T-helper 17 cell (primary cell): Measurements from ENCODE around the gene SYPL2. TPM values are rescaled to one million over a fixed set of nuclear protein-coding genes. Genes with fewer than 3 reads are reported as not detected.
A peak's percentile ranks its signal among the peaks of the same experiment; 100 is the strongest.

Experiments
- ATAC-seq: fragments of 150-1000 bp; cut with Tn5 transposase; 2 replicates; pipeline ENCODE4 v1.10.0; 2021; ENCODE audit warnings: mild to moderate bottlenecking, moderate library complexity
- DNase-seq, 3 donors: peaks; one replicate each; pipeline versions ENCODE4 v3.0.0 to v3.0.0-alpha.2; 2020 to 2021
- H3K9me3 ChIP-seq: one replicate; pipeline ENCODE4 v1.7.0; 2013; ENCODE audit warnings: low read length, mild to moderate bottlenecking; ENCODE audit not compliant: control insufficient read depth, poor library complexity, severe bottlenecking
- H3K27ac Mint-ChIP-seq: one replicate; pipeline ENCODE4 v1.8.0; 2022; ENCODE audit warnings: mild to moderate bottlenecking, moderate library complexity, mixed read lengths
- H3K27me3 Mint-ChIP-seq: one replicate; pipeline ENCODE4 v1.8.0; 2022; ENCODE audit warnings: mixed read lengths
- H3K36me3 Mint-ChIP-seq: one replicate; pipeline ENCODE4 v1.8.0; 2022; ENCODE audit warnings: low read depth, mixed read lengths
- H3K4me1 Mint-ChIP-seq: one replicate; pipeline ENCODE4 v1.8.0; 2022; ENCODE audit warnings: mild to moderate bottlenecking, mixed read lengths
- H3K4me3 Mint-ChIP-seq: one replicate; pipeline ENCODE4 v1.8.0; 2022; ENCODE audit warnings: mild to moderate bottlenecking, moderate library complexity, mixed read lengths
- total RNA-seq, 4 donors: library from RNA in 2 of 4; stranded (reverse) in 2 of 4; gene quantifications; one replicate each; pipeline ENCODE4 v1.2.3 and lab custom pipeline; 2022 to 2026

The SYPL2 gene
- total RNA-seq, 2 donors from 2014 or later: not detected

GRCh38 chr1:109488696-109489095 lies 22.4 kb downstream of the SYPL2 start:
- H3K36me3 Mint-ChIP-seq: peaks cover 3% of the 10 kb centered on the region
- peak overlapping the region; percentile 59 for H3K27ac Mint-ChIP-seq
- H3K4me3 Mint-ChIP-seq: no peak overlapping the region
- no peak for ATAC-seq
- no peaks in the 10 kb centered on the region for H3K27me3 Mint-ChIP-seq
- no peaks in the 10 kb centered on the region for H3K9me3 ChIP-seq
- peaks cover 19% of the 10 kb centered on the region for H3K4me1 Mint-ChIP-seq
- DNase-seq: no peak

- H3K4me3 Mint-ChIP-seq: no peak overlapping the region
- peak; percentile 32 for ATAC-seq
- no peaks in the 10 kb centered on the region for H3K9me3 ChIP-seq
- peaks cover 17% of the 10 kb centered on the region for H3K4me1 Mint-ChIP-seq
- H3K36me3 Mint-ChIP-seq: peaks cover 3% of the 10 kb centered on the region
- DNase-seq: peak; percentile 34 to 70 (median 43)
- no peaks in the 10 kb centered on the region for H3K27me3 Mint-ChIP-seq
- no peak overlapping the region for H3K27ac Mint-ChIP-seq
These were observed 23.9 kb downstream of the SYPL2 start for GRCh38 chr1:109490029-109490933.

GRCh38 chr1:109490934-109491302 lies 24.6 kb downstream of the SYPL2 start:
- Mint-ChIP-seq H3K27me3 (no peaks in the 10 kb centered on the region), H3K27ac (no peak overlapping the region), H3K4me3 (no peak overlapping the region), H3K4me1 (peaks cover 18% of the 10 kb centered on the region), H3K36me3 (peaks cover 4% of the 10 kb centered on the region)
- no peak for DNase-seq
- H3K9me3 ChIP-seq: no peaks in the 10 kb centered on the region
- no peak for ATAC-seq

- H3K4me3 Mint-ChIP-seq: no peak overlapping the region
- H3K9me3 ChIP-seq: no peaks in the 10 kb centered on the region
- no peak for ATAC-seq
- H3K27me3 Mint-ChIP-seq: no peaks in the 10 kb centered on the region
- peaks cover 7% of the 10 kb centered on the region for H3K36me3 Mint-ChIP-seq
- no peak overlapping the region for H3K27ac Mint-ChIP-seq
- H3K4me1 Mint-ChIP-seq: peaks cover 23% of the 10 kb centered on the region
- DNase-seq: no peak
These were observed 25.0 kb downstream of the SYPL2 start for GRCh38 chr1:109491372-109491771.

- Mint-ChIP-seq H3K27ac (no peak overlapping the region), H3K36me3 (peaks cover 6% of the 10 kb centered on the region), H3K4me3 (no peak overlapping the region)
These were observed 26.4 kb downstream of the SYPL2 start for GRCh38 chr1:109492779-109493178.

DNA sequence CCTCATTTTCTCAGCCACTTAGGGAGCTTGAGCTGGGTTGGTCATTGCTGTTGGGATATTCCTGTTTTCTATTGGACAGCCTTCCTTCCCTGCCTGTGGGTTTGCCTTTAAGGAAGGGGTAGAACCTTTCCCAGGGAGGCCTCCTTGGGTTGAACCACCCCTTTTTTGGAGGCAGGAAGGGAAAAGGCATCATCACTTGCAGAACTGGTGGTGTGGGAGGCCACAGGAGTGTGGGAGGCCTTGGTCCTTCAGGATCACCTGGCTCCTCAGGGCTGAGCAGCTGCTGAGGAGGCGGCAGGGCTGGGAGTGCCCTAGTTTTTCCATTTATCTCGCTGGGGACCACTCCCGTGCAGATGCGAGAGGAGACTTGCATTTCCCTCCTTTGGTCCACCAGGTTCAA lies 26.9 kb downstream of the SYPL2 start:
- H3K27me3 Mint-ChIP-seq: no peaks in the 10 kb centered on the region
- DNase-seq (no peak), ATAC-seq (no peak)
- H3K4me1 Mint-ChIP-seq: peaks cover 31% of the 10 kb centered on the region
- H3K4me3 Mint-ChIP-seq: peak overlapping the region; percentile 96
- no peaks in the 10 kb centered on the region for H3K9me3 ChIP-seq
- no peak overlapping the region for H3K27ac Mint-ChIP-seq
- peaks cover 6% of the 10 kb centered on the region for H3K36me3 Mint-ChIP-seq

More at GRCh38 chr1:109492779-109493178, 26.4 kb downstream of the SYPL2 start:
- peaks cover 28% of the 10 kb centered on the region for H3K4me1 Mint-ChIP-seq
- ATAC-seq (no peak), DNase-seq (no peak)
- no peaks in the 10 kb centered on the region for H3K27me3 Mint-ChIP-seq
- H3K9me3 ChIP-seq: no peaks in the 10 kb centered on the region

DNA sequence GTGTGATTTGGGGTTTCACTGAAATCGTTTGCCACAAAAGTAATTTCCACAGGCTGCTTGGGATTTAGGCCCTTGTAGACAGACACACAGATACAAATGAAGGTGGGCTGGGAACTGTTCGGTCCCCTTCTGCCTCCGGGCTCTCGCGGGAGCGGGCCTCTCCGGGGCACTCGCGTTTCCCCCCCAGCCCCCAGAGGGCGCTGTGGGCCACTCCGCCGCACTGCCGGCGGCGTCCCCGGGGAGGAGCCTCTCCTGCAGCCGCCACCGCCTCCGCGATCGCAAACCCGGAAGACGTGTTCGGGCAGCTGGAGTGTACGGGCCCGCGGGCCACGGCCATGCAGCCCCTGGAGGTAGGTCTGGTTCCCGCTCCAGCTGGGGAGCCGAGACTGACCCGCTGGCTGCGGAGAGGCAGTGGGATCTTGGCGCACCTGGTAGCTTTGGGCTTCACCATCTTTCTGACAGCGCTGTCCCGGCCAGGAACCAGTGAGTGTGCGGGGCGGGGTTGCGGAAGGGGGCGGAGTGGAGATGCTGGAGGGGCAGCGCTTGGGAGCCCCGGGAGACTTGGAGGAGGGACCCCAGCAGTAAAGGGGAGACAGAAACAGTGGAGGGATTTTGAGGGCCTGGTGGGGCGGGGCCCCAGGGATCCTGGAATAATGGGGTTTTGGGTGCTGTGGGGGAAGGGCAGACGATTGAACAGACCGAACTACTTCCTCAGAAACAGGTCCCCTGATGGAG lies 27.6 kb downstream of the SYPL2 start, which contains the start of gene CYB561D1:
TSS of gene CYB561D1 (plus strand) at position 290 of the 735 bp plus-strand sequence. CDS start at position 336, 46 bp downstream.
- H3K4me1 Mint-ChIP-seq: peaks cover 35% of the 10 kb centered on the region
- ATAC-seq (peak; percentile 92), DNase-seq (peak; percentile 86 to 93 (median 92))
- no peaks in the 10 kb centered on the region for H3K27me3 Mint-ChIP-seq
- H3K9me3 ChIP-seq: no peaks in the 10 kb centered on the region
- H3K4me3 Mint-ChIP-seq: peak within 1 kb of the TSS; percentile 96
- peaks cover 6% of the 10 kb centered on the region for H3K36me3 Mint-ChIP-seq
- peak within 1 kb of the TSS; percentile 87 for H3K27ac Mint-ChIP-seq

- H3K27ac Mint-ChIP-seq: peak overlapping the region; percentile 66
- peaks cover 48% of the 10 kb centered on the region for H3K4me1 Mint-ChIP-seq
- H3K36me3 Mint-ChIP-seq: peaks cover 6% of the 10 kb centered on the region
- H3K4me3 Mint-ChIP-seq: peak overlapping the region; percentile 96
- DNase-seq (no peak), ATAC-seq (no peak)
- no peaks in the 10 kb centered on the region for H3K27me3 Mint-ChIP-seq
- H3K9me3 ChIP-seq: no peaks in the 10 kb centered on the region
These were observed 29.4 kb downstream of the SYPL2 start for GRCh38 chr1:109495738-109496137.

DNA sequence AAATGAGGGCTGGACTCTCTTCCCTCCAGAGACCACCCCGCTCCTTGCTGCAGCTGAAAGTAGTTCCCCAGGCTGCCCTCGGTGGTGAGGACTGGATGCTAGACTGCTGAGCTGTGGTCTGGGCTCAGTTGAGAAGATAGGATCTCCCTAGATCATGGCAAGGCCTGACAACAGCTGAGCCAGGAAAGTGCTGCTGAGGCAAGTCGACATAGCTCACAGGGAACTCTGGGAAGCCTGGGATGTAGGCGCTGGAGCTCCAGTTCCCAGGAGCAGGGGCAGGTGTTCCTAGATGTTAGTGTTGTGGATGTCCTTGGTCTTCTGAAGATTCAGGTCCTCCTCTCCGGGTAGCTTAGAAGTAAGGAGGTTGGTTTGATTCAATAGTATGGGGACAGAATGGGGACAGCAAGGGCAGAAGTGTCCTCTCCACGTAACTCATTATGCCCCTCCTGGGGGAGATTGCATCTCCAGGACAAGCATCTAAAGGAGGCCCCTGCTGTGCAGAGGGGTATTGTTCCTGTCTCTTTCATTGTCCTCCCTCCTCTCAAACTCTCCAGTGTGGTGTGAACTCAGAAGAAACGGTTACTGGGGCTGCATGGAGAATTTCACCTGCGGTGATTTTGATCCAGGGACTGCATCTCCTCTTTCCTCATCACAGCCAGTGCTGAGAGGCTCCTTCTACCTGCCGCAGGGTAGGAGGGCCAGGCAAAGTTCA lies 31.3 kb downstream of the SYPL2 start:
- Mint-ChIP-seq H3K27me3 (no peaks in the 10 kb centered on the region), H3K27ac (peak overlapping the region; percentile 79), H3K36me3 (peaks cover 6% of the 10 kb centered on the region), H3K4me3 (no peak overlapping the region), H3K4me1 (peaks cover 65% of the 10 kb centered on the region)
- DNase-seq (no peak), ATAC-seq (no peak)
- H3K9me3 ChIP-seq: no peaks in the 10 kb centered on the region

GRCh38 chr1:109498161-109498801 lies 31.9 kb downstream of the SYPL2 start:
- Mint-ChIP-seq H3K4me3 (no peak overlapping the region), H3K4me1 (peaks cover 68% of the 10 kb centered on the region), H3K27ac (peak overlapping the region; percentile 79)

GRCh38 chr1:109499081-109499480 lies 32.7 kb downstream of the SYPL2 start:
- H3K27me3 Mint-ChIP-seq: no peaks in the 10 kb centered on the region

More at GRCh38 chr1:109498161-109498801, 31.9 kb downstream of the SYPL2 start:
- peaks cover 6% of the 10 kb centered on the region for H3K36me3 Mint-ChIP-seq
- ATAC-seq (no peak), DNase-seq (no peak)
- H3K27me3 Mint-ChIP-seq: no peaks in the 10 kb centered on the region
- no peaks in the 10 kb centered on the region for H3K9me3 ChIP-seq

DNA sequence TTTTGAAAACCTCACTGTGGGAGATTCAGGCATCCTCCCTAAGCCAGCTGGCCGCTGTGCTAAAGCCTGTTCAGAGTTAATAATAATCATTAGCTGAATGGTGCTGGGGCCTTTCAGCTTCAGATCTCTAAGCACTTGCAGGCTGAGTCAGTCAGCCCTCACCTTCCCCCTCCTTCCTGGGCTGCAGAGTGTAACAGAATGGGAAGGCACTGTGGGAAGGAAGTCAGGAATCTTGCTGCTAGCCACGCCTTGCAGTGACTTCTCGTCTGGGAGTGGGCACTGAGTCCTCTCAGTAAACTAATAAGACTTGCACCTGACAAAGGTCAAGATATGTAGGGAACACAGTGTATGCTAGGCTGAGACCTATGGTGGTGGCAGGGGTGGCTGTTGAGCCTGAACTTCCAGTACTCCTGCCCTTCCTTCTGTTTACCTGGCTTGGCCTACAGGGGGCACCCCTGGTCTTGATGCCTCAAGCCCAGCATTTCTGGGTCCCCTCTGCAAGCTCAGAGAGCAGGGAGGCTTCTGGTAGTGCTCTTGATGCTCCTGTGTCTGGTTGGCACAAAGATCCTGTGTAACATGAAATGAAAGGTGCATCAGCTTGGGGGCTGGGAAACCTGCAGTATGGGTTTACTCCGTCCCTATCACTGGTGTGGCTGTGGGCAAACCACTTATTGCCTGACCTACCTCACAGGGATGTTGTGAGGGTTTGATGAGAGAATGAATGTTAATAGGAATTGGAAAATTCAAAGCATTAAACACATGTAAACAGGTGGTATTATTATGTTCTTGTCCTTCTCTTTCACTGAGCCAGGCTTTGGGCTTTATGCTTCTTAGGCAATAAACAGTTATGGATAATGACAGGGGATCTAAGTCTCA lies 33.6 kb downstream of the SYPL2 start:
- Mint-ChIP-seq H3K27me3 (no peaks in the 10 kb centered on the region), H3K4me3 (peak overlapping the region; percentile 63)

More at GRCh38 chr1:109499081-109499480, 32.7 kb downstream of the SYPL2 start:
- no peak for ATAC-seq
- H3K4me1 Mint-ChIP-seq: peaks cover 69% of the 10 kb centered on the region
- peaks cover 6% of the 10 kb centered on the region for H3K36me3 Mint-ChIP-seq
- peak overlapping the region; percentile 52 for H3K4me3 Mint-ChIP-seq
- H3K27ac Mint-ChIP-seq: peak overlapping the region; percentile 95
- no peak for DNase-seq
- no peaks in the 10 kb centered on the region for H3K9me3 ChIP-seq

More for the DNA sequence above, 33.6 kb downstream of the SYPL2 start:
- no peaks in the 10 kb centered on the region for H3K9me3 ChIP-seq
- ATAC-seq (no peak), DNase-seq (peak; percentile 28 to 58 (median 41))
- Mint-ChIP-seq H3K4me1 (peaks cover 72% of the 10 kb centered on the region), H3K27ac (peak overlapping the region; percentile 95), H3K36me3 (peaks cover 6% of the 10 kb centered on the region)
